T-cell (primary cell): ENCODE data around the gene LARGE1. TPM values are rescaled to one million over a fixed set of nuclear protein-coding genes. Genes with fewer than 3 reads are reported as not detected.

Source experiments
- ATAC-seq, 4 experiments: fragments of 200-7000 bp in 3 of 4; fragments of 150-1000 bp in 1 of 4; cut with Tn5 transposase; replicated peaks in 1 of 4; 1 replicate in 3 of 4; 2 replicates in 1 of 4; pipeline ENCODE4 v1.10.0; 2021; ENCODE audit warnings: moderate library complexity in 3 of 4, mild to moderate bottlenecking in 2 of 4, moderate number of reproducible peaks in 1 of 4
- CTCF ChIA-PET, 2 donors: fragments of 300-600 bp; sonication (Branson Sonifier 250); formaldehyde crosslinking; loops; one replicate each; lab custom pipeline; 2022; ENCODE audit warnings: antibody characterized with exemption in 2 of 2; lab: Charles Lee
- POLR2A ChIA-PET, 2 donors: fragments of 300-600 bp; sonication (Branson Sonifier 250); formaldehyde crosslinking; loops; one replicate each; lab custom pipeline; 2022; ENCODE audit warnings: antibody characterized with exemption in 2 of 2; lab: Charles Lee
- DNase-seq, 35 experiments: peaks; one replicate each; pipeline versions ENCODE4 v3.0.0 to v3.0.0-alpha.2; 2013 to 2023
- H3K27ac ChIP-seq: one replicate; pipeline ENCODE4 v1.5.1; 2013; ENCODE audit warnings: low read length
- H3K27me3 ChIP-seq, 2 experiments: replicated peaks in 1 of 2; 1 replicate in 1 of 2; 2 replicates in 1 of 2; pipeline versions ENCODE4 v1.6.1 to v1.7.0; 2013; ENCODE audit warnings: low read length in 1 of 2, mixed read lengths in 1 of 2; ENCODE audit not compliant: control insufficient read depth in 2 of 2, insufficient read depth in 2 of 2; ENCODE audit errors: extremely low read depth in 1 of 2
- H3K36me3 ChIP-seq, 2 donors: 1 replicate in 1 of 2; 2 replicates in 1 of 2; pipeline versions ENCODE4 v1.6.1 to v1.7.0; 2013; ENCODE audit warnings: low read length in 1 of 2; ENCODE audit not compliant: control insufficient read depth in 2 of 2, insufficient read depth in 1 of 2; ENCODE audit errors: extremely low read depth in 1 of 2
- H3K4me1 ChIP-seq, 2 experiments: 1 replicate in 1 of 2; 2 replicates in 1 of 2; pipeline versions ENCODE4 v1.6.1 to v1.7.0; 2013; ENCODE audit warnings: low read length in 2 of 2, mixed read lengths in 1 of 2; ENCODE audit not compliant: insufficient read depth in 2 of 2, control insufficient read depth in 1 of 2; ENCODE audit errors: extremely low read depth in 1 of 2
- H3K4me3 ChIP-seq, 2 donors: 1 replicate in 1 of 2; 2 replicates in 1 of 2; pipeline versions ENCODE4 v1.5.1 to v1.7.0; 2013; ENCODE audit warnings: mild to moderate bottlenecking in 2 of 2, low read length in 1 of 2, moderate library complexity in 1 of 2; ENCODE audit not compliant: control insufficient read depth in 1 of 2; ENCODE audit errors: extremely low read depth in 1 of 2
- H3K9me3 ChIP-seq: 2 replicates; pipeline ENCODE4 v1.7.0; 2013
- H3K27ac Mint-ChIP-seq, 2 donors: one replicate each; pipeline ENCODE4 v1.8.0; 2020 to 2021; ENCODE audit warnings: mild to moderate bottlenecking in 2 of 2, mixed read lengths in 2 of 2
- H3K27me3 Mint-ChIP-seq, 2 donors: one replicate each; pipeline ENCODE4 v1.8.0; 2021 to 2022; ENCODE audit warnings: mixed read lengths in 2 of 2
- H3K36me3 Mint-ChIP-seq: one replicate; pipeline ENCODE4 v1.8.0; 2021; ENCODE audit warnings: mixed read lengths
- H3K4me1 Mint-ChIP-seq, 3 donors: one replicate each; pipeline ENCODE4 v1.8.0; 2020 to 2022; ENCODE audit warnings: mixed read lengths in 3 of 3, mild to moderate bottlenecking in 1 of 3
- H3K4me3 Mint-ChIP-seq, 3 donors: one replicate each; pipeline ENCODE4 v1.8.0; 2020 to 2022; ENCODE audit warnings: mild to moderate bottlenecking in 3 of 3, mixed read lengths in 3 of 3, moderate library complexity in 3 of 3
- H3K9me3 Mint-ChIP-seq, 3 donors: one replicate each; pipeline ENCODE4 v1.8.0; 2020 to 2022; ENCODE audit warnings: mixed read lengths in 3 of 3
- WGBS: methylation state at CpG from one replicate; pipeline ENCODE4 v1.1.5; 2013; ENCODE audit warnings: missing lambda C conversion rate; ENCODE audit not compliant: insufficient coverage; 5-methylcytosine and 5-hydroxymethylcytosine counted together
- total RNA-seq, 35 experiments: library from RNA in 6 of 35; stranded (reverse) in 6 of 35; fragments of 120-200 nt in 1 of 35; gene quantifications; one replicate each; pipeline versions ENCODE4 v1.2.1 to v1.2.4 and lab custom pipeline; 2013 to 2026

The LARGE1 gene
- total RNA-seq, 5 donors from 2014 or later (not counting 1 experiment from before 2014, with no cell fraction given), result 0.53 to 6.1 (median 3.0) TPM

DNA sequence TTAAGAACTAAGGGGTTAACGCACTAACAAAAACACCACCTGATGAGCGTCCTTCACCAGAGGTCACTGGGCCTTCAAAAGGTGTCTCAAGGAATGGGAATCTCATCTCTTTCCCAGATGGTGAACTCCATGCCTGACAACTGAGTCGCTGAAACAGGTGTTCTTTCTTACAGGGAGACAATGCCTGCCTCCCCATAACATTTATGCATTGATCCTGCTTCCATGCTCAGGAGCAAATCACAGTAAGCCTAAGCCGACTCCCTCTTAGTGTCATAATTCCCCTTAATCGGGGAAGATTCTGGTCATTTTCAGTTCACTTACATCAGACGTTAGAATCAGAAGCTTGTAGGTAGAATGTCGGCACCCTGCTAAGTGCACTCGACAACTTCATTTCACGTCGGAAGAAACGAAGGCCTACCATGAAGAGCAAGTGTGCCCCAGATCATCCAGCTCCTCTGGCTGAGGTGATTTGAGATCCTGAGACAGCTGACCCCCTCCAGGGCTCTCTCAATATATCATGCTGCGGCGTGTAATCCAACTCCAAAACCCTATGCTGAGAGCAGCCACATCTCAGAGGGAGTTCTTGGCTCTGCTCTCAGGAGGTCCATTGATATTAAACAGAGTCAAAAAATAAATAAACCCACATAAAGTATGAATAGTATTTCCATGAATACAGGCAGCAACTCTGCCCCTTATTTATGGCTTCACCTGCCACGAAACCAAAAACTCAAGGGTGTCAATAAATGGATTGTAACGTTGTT, 163.1 kb downstream of the LARGE1 start:
- no peak overlapping the region for H3K4me3 ChIP-seq
- Mint-ChIP-seq H3K27me3 (no peaks in the 10 kb centered on the region), H3K27ac (no peak overlapping the region), H3K4me1 (no peaks in the 10 kb centered on the region), H3K4me3 (no peak overlapping the region), H3K9me3 (peaks cover 8 to 14% (median 10%) of the 10 kb centered on the region in 3 donors), H3K36me3 (peaks cover 3% of the 10 kb centered on the region)
- ATAC-seq (no peak), DNase-seq (no peak)
- ChIA-PET CTCF (no interaction called here), POLR2A (no interaction called here)
- no peaks in the 10 kb centered on the region for H3K4me1 ChIP-seq
- no peaks in the 10 kb centered on the region for H3K36me3 ChIP-seq
- H3K9me3 ChIP-seq, result no peaks in the 10 kb centered on the region
- WGBS, result 73% methylated on average over 12 of the region's 15 CpGs
- H3K27ac ChIP-seq, result no peak overlapping the region
- no peaks in the 10 kb centered on the region for H3K27me3 ChIP-seq

DNA sequence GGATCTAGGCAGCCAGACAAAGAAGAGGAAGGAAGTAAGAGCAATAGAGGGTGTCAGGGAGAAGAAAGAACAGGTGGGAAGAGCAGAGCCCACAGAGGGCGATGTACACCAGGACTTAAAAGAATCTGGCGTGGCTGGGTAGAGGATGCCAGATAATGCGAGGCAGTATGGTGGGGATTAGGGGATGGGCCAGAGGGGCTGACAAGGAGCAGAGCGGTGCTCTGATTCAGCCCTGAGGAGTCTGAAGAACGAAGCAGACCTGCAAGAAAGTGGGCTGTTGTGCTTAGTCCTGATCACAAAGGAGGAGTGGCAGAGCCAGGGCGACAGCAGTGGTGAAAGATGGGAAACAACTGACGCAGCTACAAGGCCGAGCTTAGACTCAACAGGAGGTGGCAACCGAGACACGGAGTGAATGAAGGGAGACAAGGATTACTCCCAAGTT, 163.7 kb downstream of the LARGE1 start:
- H3K4me1 ChIP-seq, result no peaks in the 10 kb centered on the region
- no peak overlapping the region for H3K4me3 ChIP-seq
- Mint-ChIP-seq H3K36me3 (peaks cover 3% of the 10 kb centered on the region), H3K4me1 (no peaks in the 10 kb centered on the region), H3K27me3 (no peaks in the 10 kb centered on the region), H3K4me3 (no peak overlapping the region), H3K9me3 (peaks cover 5 to 18% (median 8%) of the 10 kb centered on the region in 3 donors), H3K27ac (no peak overlapping the region)
- H3K9me3 ChIP-seq, result no peaks in the 10 kb centered on the region
- no peak for ATAC-seq
- 60% methylated on average over 9 of the region's 10 CpGs for WGBS
- no peak overlapping the region for H3K27ac ChIP-seq
- no peak for DNase-seq
- ChIA-PET CTCF (no interaction called here), POLR2A (no interaction called here)
- H3K27me3 ChIP-seq, result no peaks in the 10 kb centered on the region
- H3K36me3 ChIP-seq, result no peaks in the 10 kb centered on the region

DNA sequence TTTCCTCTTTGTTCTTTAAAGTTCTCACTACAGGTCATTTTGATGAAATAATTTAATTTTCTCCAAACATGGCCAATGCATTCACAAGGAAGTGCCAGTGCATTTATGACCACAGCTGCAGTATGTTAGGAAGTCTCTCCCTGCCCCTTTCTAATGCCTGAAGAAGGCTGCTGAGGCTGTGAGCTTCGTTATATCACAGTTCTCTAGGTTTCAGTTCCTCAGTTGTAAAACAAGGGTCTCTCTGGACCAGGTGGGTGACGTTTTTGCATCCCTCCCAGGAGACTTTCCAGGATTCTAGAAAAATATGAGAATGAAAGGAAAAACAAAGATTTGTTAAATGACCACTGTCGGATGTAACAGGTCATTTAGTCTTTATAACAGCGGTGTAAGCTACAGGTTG, 171.6 kb downstream of the LARGE1 start:
- no peaks in the 10 kb centered on the region for H3K9me3 ChIP-seq
- no peaks in the 10 kb centered on the region for H3K27me3 Mint-ChIP-seq
- H3K4me1 ChIP-seq, result no peaks in the 10 kb centered on the region
- no peak overlapping the region for H3K27ac Mint-ChIP-seq
- H3K4me1 Mint-ChIP-seq, result no peaks in the 10 kb centered on the region
- H3K4me3 ChIP-seq, result no peak overlapping the region
- H3K9me3 Mint-ChIP-seq, result peaks cover 4 to 13% (median 6%) of the 10 kb centered on the region in 3 donors
- no peak for DNase-seq
- ATAC-seq, result no peak
- no peak overlapping the region for H3K27ac ChIP-seq
- 58% methylated on average over 4 of the region's 4 CpGs for WGBS
- CTCF ChIA-PET, result no interaction called here
- H3K4me3 Mint-ChIP-seq, result no peak overlapping the region
- H3K27me3 ChIP-seq, result no peaks in the 10 kb centered on the region
- H3K36me3 Mint-ChIP-seq, result no peaks in the 10 kb centered on the region
- H3K36me3 ChIP-seq, result no peaks in the 10 kb centered on the region
- POLR2A ChIA-PET, result no interaction called here

DNA sequence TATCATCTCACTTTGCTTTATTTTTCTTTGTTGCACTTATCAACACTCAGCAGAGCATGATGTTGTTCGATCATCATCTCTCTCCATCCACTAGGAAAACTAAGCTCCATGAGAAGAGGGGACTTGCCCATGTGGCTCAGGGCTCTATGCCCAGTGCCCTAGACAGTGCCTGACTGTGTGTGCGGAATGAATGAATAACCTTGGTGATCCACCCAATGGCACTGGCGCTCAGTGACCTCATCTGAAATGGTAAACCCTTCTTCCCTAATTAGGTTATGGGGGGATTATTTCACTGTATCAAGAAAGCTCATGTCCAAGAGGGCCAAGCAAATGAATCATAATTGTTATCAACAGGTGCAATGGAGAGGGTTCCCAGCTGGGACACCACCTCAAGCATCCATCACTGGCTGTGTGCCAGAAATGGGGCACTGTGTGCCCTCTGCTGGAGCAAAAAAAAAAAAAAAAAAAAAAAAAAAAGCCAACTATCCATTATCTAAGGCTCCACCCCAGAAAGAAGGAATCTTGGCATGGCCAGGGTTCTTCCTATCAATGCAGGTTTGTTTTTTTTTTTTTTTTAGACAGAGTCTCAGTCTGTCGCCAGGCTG, 172.6 kb downstream of the LARGE1 start:
- DNase-seq, result peak in 1 of 35 experiments; percentile 2
- ChIA-PET POLR2A (no interaction called here), CTCF (no interaction called here)
- H3K4me3 ChIP-seq, result no peak overlapping the region
- Mint-ChIP-seq H3K4me1 (no peaks in the 10 kb centered on the region), H3K36me3 (no peaks in the 10 kb centered on the region), H3K27me3 (no peaks in the 10 kb centered on the region), H3K27ac (no peak overlapping the region), H3K4me3 (no peak overlapping the region), H3K9me3 (peaks cover 4 to 22% (median 7%) of the 10 kb centered on the region in 3 donors)
- H3K27ac ChIP-seq, result no peak overlapping the region
- 100% methylated on average over 1 of the region's 4 CpGs for WGBS
- no peaks in the 10 kb centered on the region for H3K36me3 ChIP-seq
- H3K4me1 ChIP-seq, result no peaks in the 10 kb centered on the region
- no peaks in the 10 kb centered on the region for H3K9me3 ChIP-seq
- H3K27me3 ChIP-seq, result no peaks in the 10 kb centered on the region
- no peak for ATAC-seq

DNA sequence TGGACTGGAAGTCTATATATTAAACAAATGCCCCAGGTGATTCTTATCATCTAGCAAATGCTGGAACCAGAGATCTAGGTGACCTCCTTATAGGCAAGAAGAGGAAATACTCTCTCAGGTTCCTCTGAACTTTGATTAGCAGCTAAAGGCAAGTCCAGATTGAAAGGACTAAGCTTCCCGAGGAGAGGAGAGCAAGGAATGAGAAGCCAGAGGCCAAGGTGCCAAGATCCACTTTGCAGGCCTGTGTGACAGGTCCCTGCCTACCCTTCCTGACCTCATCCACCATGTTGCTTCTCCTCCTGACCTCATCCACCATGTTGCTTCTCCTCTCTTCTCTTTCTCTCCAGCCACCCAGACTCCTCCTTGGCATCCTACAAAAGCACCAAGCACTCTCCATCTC, 173.2 kb downstream of the LARGE1 start:
- Mint-ChIP-seq H3K4me1 (no peaks in the 10 kb centered on the region), H3K4me3 (no peak overlapping the region), H3K9me3 (peaks cover 4 to 17% (median 7%) of the 10 kb centered on the region in 3 donors), H3K36me3 (no peaks in the 10 kb centered on the region), H3K27me3 (no peaks in the 10 kb centered on the region), H3K27ac (no peak overlapping the region)
- Histone ChIP-seq H3K9me3 (no peaks in the 10 kb centered on the region), H3K4me1 (no peaks in the 10 kb centered on the region), H3K4me3 (no peak overlapping the region), H3K27ac (no peak overlapping the region), H3K27me3 (no peaks in the 10 kb centered on the region), H3K36me3 (no peaks in the 10 kb centered on the region)
- CTCF ChIA-PET, result no interaction called here
- POLR2A ChIA-PET, result no interaction called here
- no CpG with 5 or more reads among the region's 1 CpG for WGBS
- ATAC-seq, result no peak
- DNase-seq, result no peak

GRCh38 chr22:33746501-33746928, 173.8 kb downstream of the LARGE1 start:
- Histone ChIP-seq H3K9me3 (no peaks in the 10 kb centered on the region), H3K36me3 (no peaks in the 10 kb centered on the region), H3K4me1 (no peaks in the 10 kb centered on the region), H3K27ac (no peak overlapping the region), H3K4me3 (no peak overlapping the region), H3K27me3 (no peaks in the 10 kb centered on the region)
- no peaks in the 10 kb centered on the region for H3K36me3 Mint-ChIP-seq
- DNase-seq (no peak), ATAC-seq (no peak)
- CTCF ChIA-PET, result no interaction called here
- no peak overlapping the region for H3K27ac Mint-ChIP-seq
- 57% methylated on average over 1 of the region's 3 CpGs for WGBS
- POLR2A ChIA-PET, result no interaction called here
- H3K9me3 Mint-ChIP-seq, result peaks cover 4 to 15% (median 7%) of the 10 kb centered on the region in 3 donors
- H3K27me3 Mint-ChIP-seq, result no peaks in the 10 kb centered on the region
- H3K4me1 Mint-ChIP-seq, result no peaks in the 10 kb centered on the region
- no peak overlapping the region for H3K4me3 Mint-ChIP-seq
